Caco-2 (cell line): ENCODE measurements around the gene RECQL. TPM values are rescaled to one million over a fixed set of nuclear protein-coding genes. Genes with fewer than 3 reads are reported as not detected.

Experiments used
- BruUV-seq: library from RNA; stranded (reverse); fragments of 400-500 nt; replicated peaks from 2 replicates; lab custom pipeline; 2021; lab: Mats Ljungman, UMichigan
- CTCF ChIA-PET: fragments of 300-600 bp; sonication (Branson Sonifier 250); formaldehyde crosslinking; loops from one replicate; lab custom pipeline; 2022; ENCODE audit warnings: antibody characterized with exemption; lab: Charles Lee
- POLR2A ChIA-PET: fragments of 300-600 bp; sonication (Branson Sonifier 250); formaldehyde crosslinking; loops from one replicate; lab custom pipeline; 2022; ENCODE audit warnings: antibody characterized with exemption; lab: Charles Lee
- DNase-seq, 2 experiments: peaks; one replicate each; pipeline versions ENCODE4 v3.0.0 to v3.0.0-alpha.2; 2020 to 2022
- H3K27me3 ChIP-seq: replicated peaks from 2 replicates; pipeline ENCODE4 v1.6.0; 2011; ENCODE audit warnings: low read length; ENCODE audit not compliant: control insufficient read depth, insufficient read depth
- H3K36me3 ChIP-seq: 2 replicates; pipeline ENCODE4 v1.5.1; 2011; ENCODE audit warnings: low read length; ENCODE audit not compliant: control insufficient read depth, insufficient read depth
- H3K4me1 ChIP-seq: fragments of 250-450 bp; sonication (Bioruptor Pico); 2 replicates; pipeline ENCODE4 v1.5.1; 2020; ENCODE audit warnings: mild to moderate bottlenecking
- H3K4me3 ChIP-seq: 2 replicates; pipeline ENCODE4 v1.5.1; 2011; ENCODE audit warnings: low read depth, mild to moderate bottlenecking, control low read depth, low read length
- H3K9me3 ChIP-seq: fragments of 250-450 bp; sonication (Bioruptor Pico); 2 replicates; pipeline ENCODE4 v1.5.1; 2020; ENCODE audit warnings: mild to moderate bottlenecking, moderate library complexity
- H3K27ac Mint-ChIP-seq: one replicate; pipeline ENCODE4 v1.8.0; 2022; ENCODE audit warnings: mixed read lengths; ENCODE audit not compliant: unreplicated experiment
- H3K27me3 Mint-ChIP-seq: one replicate; pipeline ENCODE4 v1.8.0; 2022; ENCODE audit warnings: mixed read lengths; ENCODE audit not compliant: insufficient read depth, unreplicated experiment
- H3K36me3 Mint-ChIP-seq: one replicate; pipeline ENCODE4 v1.8.0; 2022; ENCODE audit warnings: mild to moderate bottlenecking, mixed read lengths; ENCODE audit not compliant: insufficient read depth, unreplicated experiment
- H3K4me1 Mint-ChIP-seq: one replicate; pipeline ENCODE4 v1.8.0; 2022; ENCODE audit warnings: low read depth, mixed read lengths; ENCODE audit not compliant: unreplicated experiment
- H3K4me3 Mint-ChIP-seq: one replicate; pipeline ENCODE4 v1.8.0; 2022; ENCODE audit warnings: mild to moderate bottlenecking, moderate library complexity, mixed read lengths; ENCODE audit not compliant: unreplicated experiment
- H3K9me3 Mint-ChIP-seq: one replicate; pipeline ENCODE4 v1.8.0; 2022; ENCODE audit warnings: mixed read lengths; ENCODE audit not compliant: unreplicated experiment
- intact Hi-C: fragments of 100-400 bp; cut with micrococcal nuclease; formaldehyde crosslinking; loops from one replicate; pipeline ENCODE4 v1.10.0; 2022; ENCODE audit not compliant: unreplicated experiment
- total RNA-seq: library from RNA; stranded (reverse); gene quantifications from 2 replicates; pipeline ENCODE4 v1.2.3, GENCODE V29; 2022
- TF ChIP-seq, protein P1 (sequence below), 2 experiments: fragments of 200-600 bp in 1 of 2; IDR thresholded peaks; 1 replicate in 1 of 2; 2 replicates in 1 of 2; pipeline versions ENCODE4 v1.5.1 to v1.8.0; 2011 to 2022; ENCODE audit warnings: antibody characterized with exemption in 1 of 2, control low read depth in 1 of 2, inconsistent platforms in 1 of 2, low read depth in 1 of 2, low read length in 1 of 2, mild to moderate bottlenecking in 1 of 2, moderate library complexity in 1 of 2; ENCODE audit not compliant: insufficient read depth in 1 of 2, severe bottlenecking in 1 of 2, unreplicated experiment in 1 of 2

Gene RECQL
- total RNA-seq, 1 experiment from 2014 or later = 50.7 TPM

GRCh38 chr12:21502872-21503271, 1.4 kb upstream of the RECQL start:
- TF ChIP-seq, protein P1, sequence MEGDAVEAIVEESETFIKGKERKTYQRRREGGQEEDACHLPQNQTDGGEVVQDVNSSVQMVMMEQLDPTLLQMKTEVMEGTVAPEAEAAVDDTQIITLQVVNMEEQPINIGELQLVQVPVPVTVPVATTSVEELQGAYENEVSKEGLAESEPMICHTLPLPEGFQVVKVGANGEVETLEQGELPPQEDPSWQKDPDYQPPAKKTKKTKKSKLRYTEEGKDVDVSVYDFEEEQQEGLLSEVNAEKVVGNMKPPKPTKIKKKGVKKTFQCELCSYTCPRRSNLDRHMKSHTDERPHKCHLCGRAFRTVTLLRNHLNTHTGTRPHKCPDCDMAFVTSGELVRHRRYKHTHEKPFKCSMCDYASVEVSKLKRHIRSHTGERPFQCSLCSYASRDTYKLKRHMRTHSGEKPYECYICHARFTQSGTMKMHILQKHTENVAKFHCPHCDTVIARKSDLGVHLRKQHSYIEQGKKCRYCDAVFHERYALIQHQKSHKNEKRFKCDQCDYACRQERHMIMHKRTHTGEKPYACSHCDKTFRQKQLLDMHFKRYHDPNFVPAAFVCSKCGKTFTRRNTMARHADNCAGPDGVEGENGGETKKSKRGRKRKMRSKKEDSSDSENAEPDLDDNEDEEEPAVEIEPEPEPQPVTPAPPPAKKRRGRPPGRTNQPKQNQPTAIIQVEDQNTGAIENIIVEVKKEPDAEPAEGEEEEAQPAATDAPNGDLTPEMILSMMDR (IDR thresholded peaks at IDR 0.05; ENCODE audit: insufficient read depth in 1 of 2, low read depth in 1 of 2, low read length in 1 of 2, severe bottlenecking in 1 of 2, unreplicated experiment in 1 of 2) = no peak
- intact Hi-C loops = loop anchor here (5.0 kb wide), 1 partner anchor 139 kb away; no protein-coding TSS in a partner anchor
- no peaks in the 10 kb centered on the region for H3K27me3 ChIP-seq
- DNase-seq = no peak
- H3K9me3 ChIP-seq = no peaks in the 10 kb centered on the region
- H3K36me3 Mint-ChIP-seq = peaks cover 7% of the 10 kb centered on the region
- H3K4me1 Mint-ChIP-seq = peaks cover 9% of the 10 kb centered on the region
- ChIA-PET POLR2A (no interaction called here), CTCF (no interaction called here)
- H3K27me3 Mint-ChIP-seq = no peaks in the 10 kb centered on the region
- no peaks in the 10 kb centered on the region; the same call in 1 of the 2 replicates for H3K4me1 ChIP-seq
- BruUV-seq = TSS peak; percentile 34
- H3K4me3 Mint-ChIP-seq = no peak overlapping the region
- no peaks in the 10 kb centered on the region for H3K9me3 Mint-ChIP-seq
- no peak overlapping the region for H3K27ac Mint-ChIP-seq
- H3K36me3 ChIP-seq = no peaks in the 10 kb centered on the region
- H3K4me3 ChIP-seq = peak overlapping the region; percentile 70; the same call in 1 of the 2 replicates

DNA sequence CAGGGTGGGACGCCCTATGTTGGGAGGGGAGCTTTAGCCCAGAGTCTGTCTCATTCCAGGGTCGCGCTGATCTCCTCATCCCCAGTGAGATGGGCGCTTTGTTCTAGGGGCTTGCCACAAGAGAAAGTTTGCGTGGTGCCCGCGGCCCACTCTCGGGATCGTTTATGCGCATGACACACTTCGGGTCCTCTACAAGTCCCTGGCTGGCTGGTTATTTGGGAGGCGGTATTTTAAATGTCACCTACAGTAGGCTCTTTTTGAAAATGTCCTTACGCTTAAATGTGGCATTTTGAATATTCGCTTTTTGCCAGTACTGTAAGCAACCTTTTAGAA, 695 bp upstream of the RECQL start:
- POLR2A ChIA-PET = interaction anchor here (0.7 to 1.6 kb wide), 5 partner anchors 64 to 203 kb away, joined by 3 to 6 read pairs (median 4); partner anchors contain the start of genes LDHB and PYROXD1

GRCh38 chr12:21500786-21501257, 613 bp downstream of the RECQL start:
- H3K27me3 Mint-ChIP-seq = no peaks in the 10 kb centered on the region
- H3K36me3 Mint-ChIP-seq = peaks cover 2% of the 10 kb centered on the region
- H3K9me3 Mint-ChIP-seq = no peaks in the 10 kb centered on the region
- TF ChIP-seq, protein P1 (IDR thresholded peaks at IDR 0.05; ENCODE audit: insufficient read depth in 1 of 2, low read depth in 1 of 2, low read length in 1 of 2, severe bottlenecking in 1 of 2, unreplicated experiment in 1 of 2) = no peak
- H3K4me3 Mint-ChIP-seq = no peak overlapping the region
- Histone ChIP-seq H3K27me3 (no peaks in the 10 kb centered on the region), H3K4me3 (peak overlapping the region; percentile 63), H3K9me3 (no peaks in the 10 kb centered on the region), H3K36me3 (no peaks in the 10 kb centered on the region), H3K4me1 (no peaks in the 10 kb centered on the region; the same call in 1 of the 2 replicates)
- BruUV-seq = TSS peak; percentile 48
- CTCF ChIA-PET = interaction anchor here (1.4 kb wide), 1 partner anchor 179 kb away, joined by 4 read pairs; no protein-coding TSS in a partner anchor
- H3K4me1 Mint-ChIP-seq = peaks cover 9% of the 10 kb centered on the region
- H3K27ac Mint-ChIP-seq = no peak overlapping the region
- POLR2A ChIA-PET = interaction anchor here (0.6 to 1.6 kb wide), 4 partner anchors 142 to 257 kb away, joined by 3 to 6 read pairs (median 4); partner anchors contain the start of gene LDHB
- intact Hi-C loops = loop anchor here (1.0 to 5.0 kb wide), 5 partner anchors 64 to 180 kb away; partner anchors contain the start of genes LDHB and PYROXD1
- DNase-seq = no peak

More for the DNA sequence above, 695 bp upstream of the RECQL start:
- no peaks in the 10 kb centered on the region for H3K36me3 ChIP-seq
- no peak overlapping the region for H3K27ac Mint-ChIP-seq
- no peaks in the 10 kb centered on the region for H3K9me3 Mint-ChIP-seq
- DNase-seq = no peak
- H3K4me1 ChIP-seq = no peaks in the 10 kb centered on the region; the same call in 1 of the 2 replicates
- H3K36me3 Mint-ChIP-seq = no peaks in the 10 kb centered on the region
- intact Hi-C loops = loop anchor here (5.0 kb wide), 1 partner anchor 140 kb away; no protein-coding TSS in a partner anchor
- no peaks in the 10 kb centered on the region for H3K27me3 Mint-ChIP-seq
- H3K4me1 Mint-ChIP-seq = peaks cover 9% of the 10 kb centered on the region
- no TSS peak for BruUV-seq
- peak overlapping the region; percentile 70 for H3K4me3 ChIP-seq
- no peaks in the 10 kb centered on the region for H3K27me3 ChIP-seq
- CTCF ChIA-PET = interaction anchor here (0.5 to 1.4 kb wide), 3 partner anchors 13 to 178 kb away, joined by 3 to 7 read pairs (median 4); no protein-coding TSS in a partner anchor
- H3K4me3 Mint-ChIP-seq = no peak overlapping the region
- H3K9me3 ChIP-seq = no peaks in the 10 kb centered on the region
- TF ChIP-seq, protein P1 (IDR thresholded peaks at IDR 0.05; ENCODE audit: insufficient read depth in 1 of 2, low read depth in 1 of 2, low read length in 1 of 2, severe bottlenecking in 1 of 2, unreplicated experiment in 1 of 2) = no peak
